ENCODE data around the gene D2HGDH.
"Not testable (repeated sequence)": the region's sequence is repeated elsewhere in the genome, so short reads cannot be mapped to it uniquely, and the experiment has no call there.

Gene D2HGDH

DNA sequence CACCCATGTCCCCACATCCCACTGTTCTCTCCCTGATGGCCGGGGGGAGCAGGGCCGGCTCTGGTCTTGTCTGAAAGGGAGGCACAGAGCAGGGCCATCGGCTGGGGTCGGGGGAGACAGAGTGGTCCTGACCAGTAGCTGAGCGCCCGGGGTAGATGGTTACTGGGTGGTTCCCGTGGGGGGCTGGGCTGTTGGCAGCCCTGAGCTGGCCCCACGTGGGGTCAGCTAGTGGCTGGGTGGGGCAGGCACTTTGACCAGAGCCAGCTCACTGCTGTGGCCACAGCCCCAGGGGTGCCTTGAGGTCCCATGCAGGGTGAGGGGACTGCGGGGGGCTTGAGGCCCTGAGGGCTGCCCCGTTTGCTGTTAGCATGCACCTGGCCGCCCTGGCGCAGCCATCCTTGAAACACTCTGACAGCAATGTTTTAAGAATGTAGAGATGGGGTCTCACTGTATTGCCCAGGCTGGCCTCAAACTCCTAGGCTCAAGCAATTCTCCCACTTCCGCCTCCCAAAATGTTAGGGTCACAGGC is 62.2 kb downstream of the D2HGDH start:
- no peak for DNase-seq

DNA sequence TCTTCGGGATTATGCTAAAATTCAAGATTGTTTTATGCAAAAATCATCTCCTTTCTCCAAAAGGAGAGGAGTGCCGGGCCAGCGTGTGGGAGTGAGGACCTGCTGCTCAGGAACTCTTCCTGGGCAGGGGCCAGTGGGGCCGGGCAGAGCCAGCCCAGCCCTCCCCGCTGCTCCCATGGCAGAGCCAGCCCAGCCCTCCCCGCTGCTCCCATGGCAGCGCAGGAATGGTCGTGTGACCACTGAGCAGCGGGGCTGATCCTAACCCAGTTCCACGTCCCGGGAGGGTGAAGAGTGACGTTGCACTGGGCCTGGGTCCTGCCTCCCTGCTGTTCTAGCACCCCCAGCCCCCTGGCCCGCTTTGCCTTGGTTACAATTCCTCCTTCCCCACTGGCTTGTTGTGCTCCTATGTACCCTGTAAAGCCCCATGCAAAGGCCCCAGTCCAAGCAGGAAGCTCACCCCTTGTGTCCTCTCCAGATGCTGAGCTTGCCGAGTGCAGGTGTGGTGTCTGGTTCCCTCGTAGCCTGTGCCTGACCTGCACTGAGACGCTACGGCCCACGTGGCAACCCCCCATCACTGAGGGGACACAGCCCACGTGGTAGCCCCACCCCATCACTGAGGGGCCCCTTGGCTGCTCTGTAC is 63.1 kb downstream of the D2HGDH start:
- DNase-seq: no peak

DNA sequence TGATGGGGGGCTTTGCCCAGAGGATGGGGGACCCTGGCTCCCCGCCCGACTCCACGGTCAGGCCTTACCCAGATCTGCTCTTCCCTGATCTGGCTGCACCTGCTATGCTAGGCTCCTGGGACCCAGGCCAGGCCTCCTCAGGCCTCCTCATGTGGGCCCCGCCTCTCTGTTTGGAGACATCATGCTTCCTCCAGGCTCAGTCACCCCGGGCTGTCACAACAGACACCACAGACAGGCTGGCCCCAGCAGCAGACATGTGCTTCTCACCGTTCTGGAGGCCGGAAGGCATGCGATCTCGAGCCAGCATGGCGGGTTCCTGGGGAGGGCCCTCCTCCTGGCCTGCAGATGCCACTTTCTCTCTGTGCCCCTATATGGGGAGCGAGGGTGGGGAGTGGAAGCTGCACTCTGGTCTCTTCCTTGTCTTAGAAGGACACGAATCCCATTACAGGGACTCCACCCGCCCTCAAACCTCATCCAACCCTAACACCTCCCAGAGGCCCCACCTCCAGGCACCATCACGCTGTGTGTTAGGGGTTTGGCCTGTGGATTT is 63.7 kb downstream of the D2HGDH start:
- no peak for DNase-seq

DNA sequence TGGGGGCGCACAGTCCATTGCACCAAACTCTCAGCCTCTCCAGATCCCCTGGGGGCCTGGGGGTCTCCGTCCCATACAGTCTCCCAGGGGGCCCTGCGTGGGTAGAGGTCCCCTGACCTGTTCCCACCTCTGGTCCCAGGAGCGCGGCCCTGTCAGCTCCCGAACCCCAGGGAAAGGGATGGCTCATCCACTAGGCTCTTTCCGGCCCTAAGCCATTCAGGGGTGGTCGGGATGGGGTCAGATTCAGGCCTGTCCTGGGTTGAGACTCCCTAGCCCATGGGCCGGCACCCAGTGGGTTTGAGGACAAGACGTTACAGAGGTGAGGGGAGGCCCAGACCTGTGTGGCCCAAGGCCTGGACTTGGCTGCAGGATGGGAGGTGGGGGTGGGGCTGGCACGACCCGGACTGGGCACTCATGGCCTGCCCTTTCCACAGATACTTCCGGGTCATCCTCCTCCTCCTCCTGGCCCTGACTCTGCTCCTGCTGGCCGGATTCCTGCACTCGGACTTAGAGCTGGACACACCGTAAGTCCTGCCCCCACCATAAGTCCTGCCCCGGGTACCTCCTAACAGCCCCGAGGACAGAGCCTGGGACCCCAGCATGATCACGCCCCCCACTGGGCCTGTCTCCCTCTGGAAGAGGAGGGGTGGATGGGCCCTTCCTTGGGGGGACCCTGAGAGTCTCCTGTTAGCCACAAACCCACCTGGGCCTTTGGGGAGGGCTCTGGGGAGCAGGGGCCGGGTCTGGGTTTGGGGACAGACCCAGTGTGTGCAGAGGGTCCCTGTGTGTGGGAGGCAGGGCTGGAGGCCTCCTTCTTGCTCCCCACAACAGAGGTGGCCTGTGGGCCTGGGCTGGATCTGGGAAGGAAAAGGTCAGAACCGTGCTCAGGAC is 64.4 kb downstream of the D2HGDH start:
- DNase-seq: no peak

DNA sequence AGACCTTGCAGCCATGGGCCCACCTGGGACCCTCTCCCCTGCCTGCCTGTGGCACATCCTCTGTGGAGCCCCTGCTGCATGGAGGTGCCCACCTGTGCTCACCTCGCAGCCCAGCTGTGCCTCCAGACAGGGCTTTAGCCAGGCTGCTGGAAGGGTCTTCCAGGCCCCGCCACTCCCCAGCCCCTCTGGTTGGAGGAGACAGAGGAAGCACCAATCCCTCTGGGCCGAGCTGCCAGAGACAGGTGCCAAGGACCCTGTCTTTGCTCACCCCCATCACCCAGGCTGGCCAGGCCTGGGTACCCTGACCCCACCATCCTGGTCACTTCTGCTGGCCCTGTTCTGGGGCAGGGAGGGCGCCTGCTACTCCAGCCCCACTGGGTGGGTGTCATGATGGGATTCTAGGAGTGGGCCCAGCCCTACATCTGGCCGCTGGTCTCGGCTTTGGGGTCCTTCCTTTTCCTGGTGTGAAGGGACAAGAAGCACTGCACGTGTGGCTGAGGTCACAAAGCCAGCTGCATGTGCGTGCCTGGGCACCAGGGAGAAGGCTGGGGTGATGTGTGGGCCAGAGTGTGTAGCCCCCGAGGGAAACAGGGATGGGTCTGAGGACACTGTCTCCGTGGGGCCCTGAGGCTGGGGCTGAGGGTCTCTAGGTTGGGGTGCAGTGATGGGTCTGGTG is 65.2 kb downstream of the D2HGDH start:
- no peak for DNase-seq

DNA sequence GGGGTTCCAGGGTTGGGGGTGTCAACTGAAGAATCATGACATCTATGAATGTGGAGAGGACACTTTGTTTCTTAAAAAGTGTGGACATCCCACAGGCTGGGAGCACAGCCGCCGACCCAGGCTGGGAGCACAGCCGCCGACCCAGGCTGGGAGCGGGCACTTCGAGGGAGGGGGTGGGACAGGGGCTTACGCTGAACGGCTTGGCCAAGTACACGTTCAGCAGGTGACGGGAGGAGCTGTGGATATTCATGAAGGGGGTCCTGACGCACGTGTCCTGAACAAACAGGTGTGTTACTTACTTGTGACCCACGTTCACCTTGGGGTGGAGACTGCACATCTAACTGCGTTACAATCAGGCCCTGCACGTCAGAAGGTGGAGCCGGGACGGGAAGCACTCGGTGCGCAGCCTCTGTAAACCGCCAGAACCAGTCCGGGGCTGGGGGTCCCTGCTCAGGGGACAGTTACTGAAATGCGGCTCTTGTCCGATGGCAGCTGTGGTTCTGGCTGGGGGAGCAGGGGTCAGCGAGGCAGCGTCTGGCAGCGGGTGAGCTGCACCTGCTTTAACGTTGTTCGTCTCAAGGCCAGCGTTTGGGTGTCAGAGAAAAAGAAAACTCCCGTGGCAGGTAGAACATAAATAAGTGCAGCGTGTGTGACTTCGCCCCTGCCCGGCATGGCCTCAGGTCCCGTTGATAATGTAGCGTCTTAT is 65.9 kb downstream of the D2HGDH start:
- DNase-seq: not testable (repeated sequence)

DNA sequence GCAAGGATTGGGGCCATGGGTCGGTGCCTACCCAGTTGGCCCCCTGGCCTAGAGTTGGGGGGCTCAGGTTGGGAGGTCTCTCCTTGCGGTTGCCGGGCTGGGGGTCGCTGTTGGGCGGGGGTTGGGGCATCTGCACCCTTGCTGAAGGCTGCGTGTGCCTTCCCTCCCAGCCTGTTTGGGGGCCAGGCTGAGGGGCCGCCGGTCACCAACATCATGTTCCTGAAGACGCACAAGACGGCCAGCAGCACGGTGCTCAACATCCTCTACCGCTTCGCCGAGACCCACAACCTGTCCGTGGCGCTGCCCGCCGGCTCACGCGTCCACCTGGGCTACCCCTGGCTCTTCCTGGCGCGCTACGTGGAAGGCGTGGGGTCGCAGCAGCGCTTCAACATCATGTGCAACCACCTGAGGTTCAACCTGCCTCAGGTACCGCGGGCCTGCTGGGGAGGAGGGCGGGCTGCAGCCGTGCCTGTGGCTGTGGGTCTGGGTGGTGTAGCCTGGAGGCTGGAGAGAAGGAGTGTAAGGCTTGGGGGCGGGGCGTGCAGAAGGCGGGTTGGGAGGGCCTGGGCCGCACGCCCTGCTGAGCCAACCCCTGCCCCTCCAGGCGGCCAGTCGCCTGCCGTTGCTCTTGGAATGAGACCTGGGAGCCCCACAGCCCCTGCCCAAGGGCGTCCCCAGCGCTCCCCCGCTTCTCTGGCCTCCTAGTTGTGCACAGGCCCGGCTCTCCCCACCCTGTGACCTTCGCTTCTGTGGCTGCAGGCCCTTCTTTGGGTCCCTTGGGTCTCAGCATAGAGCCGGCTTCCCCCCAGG is 67.4 kb downstream of the D2HGDH start:
- no peak for DNase-seq

DNA sequence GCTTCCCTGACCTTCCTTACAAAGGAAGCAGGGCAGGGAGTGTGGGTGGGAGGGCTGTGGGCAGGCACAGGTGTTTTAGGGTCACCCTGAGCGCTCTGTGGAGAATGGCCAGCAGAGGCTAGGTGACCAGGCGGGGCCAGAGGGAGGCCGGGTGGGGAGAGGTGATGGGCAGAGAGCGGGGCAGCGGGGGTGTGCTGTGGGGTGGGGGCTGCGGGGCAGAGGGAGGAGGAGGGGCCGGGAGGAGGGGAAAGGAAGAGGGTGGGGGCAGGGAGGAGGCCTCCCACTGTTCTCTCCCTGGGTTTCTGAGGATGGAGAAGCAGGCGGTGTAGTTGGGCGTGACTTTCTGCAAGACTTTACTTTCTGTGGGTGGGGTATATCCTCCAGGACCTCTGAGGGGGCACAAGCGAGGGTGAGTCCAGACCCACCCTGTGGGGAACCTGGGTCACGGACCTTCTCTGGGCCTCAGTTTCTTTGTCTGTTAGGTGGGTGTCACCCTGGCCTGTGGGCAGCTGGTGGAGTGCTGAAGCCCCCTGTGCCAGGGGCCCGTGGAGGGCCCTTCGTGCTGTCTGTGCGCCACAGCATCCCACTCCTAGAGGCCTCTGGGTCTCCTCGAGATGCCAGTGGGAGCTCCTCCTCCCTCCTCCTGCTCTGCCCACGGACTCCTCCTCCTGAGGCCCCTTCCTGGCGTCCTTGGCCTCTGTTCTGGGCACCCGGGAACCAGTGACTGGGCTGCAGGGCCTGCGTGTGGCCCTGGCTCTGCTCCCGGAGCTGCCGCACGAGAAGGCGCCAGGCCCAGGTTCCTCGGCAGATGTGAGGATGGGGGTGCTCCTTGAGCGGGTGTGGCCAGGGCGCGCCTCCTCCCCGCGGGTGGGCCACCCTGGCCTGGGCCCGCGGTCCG is 68.2 kb downstream of the D2HGDH start:
- DNase-seq: no peak

DNA sequence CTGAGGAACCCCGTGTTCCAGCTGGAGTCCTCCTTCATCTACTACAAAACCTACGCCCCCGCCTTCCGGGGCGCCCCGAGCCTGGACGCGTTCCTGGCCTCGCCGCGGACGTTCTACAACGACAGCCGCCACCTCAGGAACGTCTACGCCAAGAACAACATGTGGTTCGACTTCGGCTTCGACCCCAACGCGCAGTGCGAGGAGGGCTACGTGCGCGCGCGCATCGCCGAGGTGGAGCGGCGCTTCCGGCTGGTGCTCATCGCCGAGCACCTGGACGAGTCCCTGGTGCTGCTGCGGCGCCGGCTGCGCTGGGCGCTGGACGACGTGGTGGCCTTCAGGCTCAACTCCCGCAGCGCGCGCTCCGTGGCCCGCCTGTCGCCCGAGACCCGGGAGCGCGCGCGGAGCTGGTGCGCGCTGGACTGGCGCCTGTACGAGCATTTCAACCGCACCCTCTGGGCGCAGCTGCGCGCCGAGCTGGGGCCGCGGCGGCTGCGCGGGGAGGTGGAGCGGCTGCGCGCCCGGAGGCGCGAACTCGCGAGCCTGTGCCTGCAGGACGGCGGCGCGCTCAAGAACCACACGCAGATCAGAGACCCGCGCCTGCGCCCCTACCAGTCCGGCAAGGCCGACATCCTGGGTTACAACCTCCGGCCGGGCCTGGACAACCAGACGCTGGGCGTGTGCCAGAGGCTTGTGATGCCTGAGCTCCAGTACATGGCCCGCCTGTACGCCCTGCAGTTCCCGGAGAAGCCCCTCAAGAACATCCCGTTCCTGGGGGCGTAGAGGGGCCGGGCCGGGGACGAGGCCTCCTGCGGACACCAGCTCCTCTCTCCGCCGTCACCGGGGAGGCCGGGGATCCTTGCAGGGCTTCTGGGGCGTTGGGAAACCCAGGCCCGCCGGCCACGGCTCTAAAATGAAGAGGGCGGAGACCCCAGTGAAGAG is 69.2 kb downstream of the D2HGDH start:
- peak; percentile 20 for DNase-seq

DNA sequence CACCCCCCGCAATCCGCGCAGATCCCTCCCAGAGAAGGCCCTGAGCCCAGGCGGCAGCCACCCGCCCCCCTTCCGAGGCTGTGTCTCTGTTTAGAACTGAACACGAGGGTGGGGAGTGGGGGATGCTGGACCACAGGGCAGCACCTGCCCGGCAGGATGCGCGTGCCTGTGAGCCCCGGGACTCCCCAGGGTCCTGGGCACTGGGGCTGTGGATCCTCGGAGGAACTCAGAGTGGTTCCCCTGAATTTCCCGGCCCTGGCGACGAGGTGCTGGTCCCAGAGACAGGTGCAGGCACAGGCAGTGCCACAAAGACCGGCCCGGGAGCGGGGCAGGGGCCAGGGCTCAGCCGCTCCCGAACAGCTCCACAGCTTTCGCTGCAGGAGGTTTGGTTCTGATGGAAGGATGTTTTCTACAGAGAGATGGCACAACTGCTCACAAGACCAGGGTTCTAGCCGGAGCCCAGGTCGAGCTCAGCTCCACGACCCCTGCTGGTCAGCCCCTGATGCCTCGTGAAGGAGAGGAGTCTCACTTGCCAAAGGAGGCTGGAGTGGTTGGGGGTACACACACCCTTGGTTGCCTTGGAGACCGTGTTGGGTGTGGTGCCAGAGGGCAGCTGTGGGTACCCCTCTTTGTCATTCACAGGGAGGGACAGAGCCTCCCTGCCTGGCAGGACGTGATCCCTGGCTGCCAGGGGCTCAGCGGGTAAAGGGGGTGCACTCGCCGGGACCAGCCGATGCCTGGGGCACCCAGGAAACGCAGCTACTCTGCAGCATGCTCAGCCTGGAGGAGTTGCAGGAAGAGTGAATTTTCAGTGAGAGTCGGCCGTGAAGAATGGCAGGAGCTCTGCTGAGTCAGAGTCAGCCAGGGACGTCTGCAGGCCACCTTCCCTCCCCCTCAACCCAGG is 70.1 kb downstream of the D2HGDH start:
- DNase-seq: no peak

DNA sequence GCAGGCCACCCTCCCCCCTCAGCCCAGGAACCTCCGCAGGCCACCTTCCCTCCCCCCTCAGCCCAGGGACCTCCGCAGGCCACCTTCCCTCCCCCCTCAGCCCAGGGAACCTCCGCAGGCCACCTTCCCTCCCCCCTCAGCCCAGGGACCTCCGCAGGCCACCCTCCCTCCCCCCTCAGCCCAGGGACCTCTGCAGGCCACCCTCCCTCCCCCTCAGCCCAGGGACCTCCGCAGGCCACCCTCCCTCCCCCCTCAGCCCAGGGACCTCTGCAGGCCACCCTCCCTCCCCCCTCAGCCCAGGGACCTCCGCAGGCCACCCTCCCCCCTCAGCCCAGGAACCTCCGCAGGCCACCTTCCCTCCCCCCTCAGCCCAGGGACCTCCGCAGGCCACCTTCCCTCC is 71.8 kb downstream of the D2HGDH start:
- DNase-seq: not testable (repeated sequence)

DNA sequence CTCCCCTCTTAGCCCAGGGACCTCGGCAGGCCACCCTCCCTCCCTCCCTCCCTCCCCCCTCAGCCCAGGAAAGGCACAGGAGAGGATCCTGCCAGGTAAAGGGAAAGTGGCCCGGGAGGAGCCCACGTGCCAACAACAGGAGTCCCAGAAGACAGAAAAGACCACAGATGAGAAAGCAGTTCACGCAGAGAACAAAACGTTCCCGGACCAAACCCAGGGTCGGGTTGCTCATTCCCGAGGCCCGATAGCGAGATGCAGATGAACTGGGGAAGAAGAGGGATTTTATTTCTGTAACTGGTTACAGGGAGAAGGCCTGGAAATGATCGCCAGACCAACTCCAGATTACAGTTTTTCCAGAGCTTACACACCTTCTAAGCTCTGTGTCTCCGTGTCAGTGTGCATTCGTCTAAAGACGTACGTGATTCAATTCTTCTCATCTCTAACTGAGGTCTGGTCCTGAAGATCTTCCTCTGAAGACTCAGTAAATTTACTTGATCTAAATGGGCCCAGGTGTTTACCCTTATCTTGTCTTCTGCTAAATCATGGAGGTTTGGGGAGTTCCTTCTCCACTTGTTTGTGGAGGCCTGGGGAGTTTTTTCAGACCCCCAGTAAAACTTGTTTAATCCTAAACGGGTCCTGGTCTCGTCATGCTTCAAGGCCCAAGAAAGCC is 73.8 kb downstream of the D2HGDH start:
- no peak for DNase-seq

DNA sequence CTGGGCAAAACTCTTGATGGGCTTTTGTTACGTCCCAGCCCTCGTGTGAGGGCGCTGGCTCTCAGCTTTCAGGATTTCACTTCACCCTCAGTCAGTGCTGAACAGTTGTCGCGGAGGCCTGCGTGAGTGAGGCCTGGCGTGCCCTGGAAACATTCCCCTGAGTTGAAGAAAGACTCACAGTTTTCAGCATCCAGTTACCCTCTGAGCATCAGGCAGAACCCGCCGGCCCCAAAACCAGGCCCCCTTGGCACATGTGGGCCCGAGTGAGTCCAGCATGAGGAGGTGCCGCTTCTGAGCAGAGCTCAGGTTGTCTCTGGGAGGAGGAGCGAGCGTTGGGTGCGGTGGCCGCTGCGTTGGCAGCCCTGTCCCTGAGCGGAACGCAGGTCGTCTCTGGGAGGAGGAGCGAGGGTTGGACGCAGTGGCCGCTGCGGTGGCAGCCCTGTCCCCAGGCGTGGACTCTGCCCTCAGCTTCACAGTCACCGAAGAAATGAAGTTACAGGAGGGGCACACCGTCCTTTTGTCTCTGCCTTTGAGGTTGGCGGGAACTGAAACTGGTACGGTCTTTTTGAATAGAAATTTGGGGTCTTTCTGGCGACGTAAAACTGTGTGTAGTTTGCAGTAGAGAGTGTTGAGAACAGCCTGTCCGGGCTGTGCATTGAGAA is 74.4 kb downstream of the D2HGDH start, which contains the start of gene NEU4:
Gene NEU4 (plus strand): TSS at position 473 of the 662 bp plus-strand sequence. CDS start 5,292 bp downstream, outside the sequence.
- DNase-seq: no peak

DNA sequence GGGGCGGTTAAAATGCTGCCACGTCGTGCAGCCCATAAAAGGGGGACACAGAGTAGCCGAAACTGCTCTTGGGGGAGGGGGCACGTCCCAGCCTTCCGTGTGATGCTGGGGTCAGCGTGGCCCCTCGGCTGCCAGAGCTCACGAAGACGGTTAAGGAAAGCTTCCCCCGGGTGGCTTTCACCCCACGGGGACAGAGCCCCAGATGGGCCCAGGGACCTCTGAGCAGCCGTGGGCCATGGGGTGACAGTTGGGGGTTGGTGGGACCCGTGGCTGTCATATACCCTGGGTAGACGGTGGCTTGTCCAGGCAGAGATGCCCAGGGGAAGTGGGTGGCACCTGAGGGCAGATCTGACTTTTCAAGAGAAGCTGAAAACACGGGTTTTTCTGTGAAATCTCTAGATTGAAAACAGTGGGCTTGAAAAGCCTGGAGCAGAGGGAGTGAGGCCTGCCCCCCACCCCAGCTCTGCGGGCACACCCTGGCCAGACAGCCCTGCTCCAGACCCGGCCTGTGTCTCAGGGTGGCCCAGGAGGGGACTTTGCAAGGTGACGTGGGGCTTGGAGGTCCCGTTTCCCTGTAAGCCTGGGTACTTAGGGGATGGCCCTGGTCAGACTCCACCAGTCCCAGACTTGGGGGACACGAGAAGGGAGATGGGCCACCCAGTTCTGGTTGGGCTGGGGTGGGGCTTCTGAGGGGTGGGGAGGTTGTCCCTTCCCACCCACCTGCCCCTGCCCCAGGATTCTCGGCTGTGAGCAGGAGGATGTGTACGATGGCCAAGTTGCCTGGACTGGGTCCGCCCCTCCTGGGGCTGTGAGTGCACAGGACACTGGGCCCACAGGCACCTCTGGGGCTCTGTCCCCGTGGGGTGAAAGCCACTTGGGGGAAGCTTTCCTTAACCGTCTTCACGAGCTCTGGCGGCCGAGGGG is 75.2 kb downstream of the D2HGDH start:
- no peak for DNase-seq

DNA sequence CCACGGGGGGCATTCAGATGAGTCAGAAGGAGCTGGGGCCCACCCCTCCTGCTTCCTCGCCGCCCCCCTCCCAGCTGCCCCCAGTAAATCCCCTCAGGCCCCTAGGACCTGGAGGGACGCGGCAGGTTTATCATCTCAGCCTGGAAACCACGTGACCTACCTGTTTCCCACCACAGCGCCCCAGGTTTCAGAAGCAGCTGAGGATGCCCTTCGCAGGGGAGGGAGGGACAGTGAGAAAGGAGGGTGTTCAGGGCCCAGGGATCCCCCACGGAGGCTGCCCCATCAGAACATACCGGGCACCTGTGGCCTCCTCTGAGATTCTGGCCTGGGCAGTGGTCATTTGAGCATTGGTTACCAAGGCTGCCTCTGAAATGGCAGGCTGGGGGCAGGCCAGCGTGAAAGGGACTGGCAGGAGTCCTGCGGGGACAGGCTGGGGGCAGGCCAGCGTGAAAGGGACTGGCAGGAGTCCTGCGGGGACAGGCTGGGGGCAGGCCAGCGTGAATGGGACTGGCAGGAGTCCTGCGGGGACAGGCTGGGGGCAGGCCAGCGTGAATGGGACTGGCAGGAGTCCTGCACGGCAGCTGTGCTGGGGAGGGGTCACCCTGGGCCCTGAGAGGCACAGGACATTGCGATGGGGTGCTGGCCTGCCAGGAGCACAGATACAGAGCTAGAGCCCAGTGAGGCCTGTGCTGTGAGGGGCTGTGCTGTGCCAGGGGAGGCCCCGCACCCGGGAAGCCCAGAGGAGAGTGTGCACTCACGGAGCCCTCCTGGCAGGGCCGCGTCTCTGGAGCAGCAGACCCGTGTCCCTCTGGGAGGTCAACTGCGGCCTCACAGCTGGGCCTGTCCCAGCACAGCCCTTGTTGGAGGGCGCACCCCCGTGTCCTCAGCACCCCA is 76.1 kb downstream of the D2HGDH start:
- no peak for DNase-seq
